NCI-H510A (cell line): ENCODE data around the gene ATAD3C.

ENCODE experiments used
- DNase-seq: peaks from one replicate; lab custom pipeline; 2025; lab: John Stamatoyannopoulos, UW

ATAD3C gene

DNA sequence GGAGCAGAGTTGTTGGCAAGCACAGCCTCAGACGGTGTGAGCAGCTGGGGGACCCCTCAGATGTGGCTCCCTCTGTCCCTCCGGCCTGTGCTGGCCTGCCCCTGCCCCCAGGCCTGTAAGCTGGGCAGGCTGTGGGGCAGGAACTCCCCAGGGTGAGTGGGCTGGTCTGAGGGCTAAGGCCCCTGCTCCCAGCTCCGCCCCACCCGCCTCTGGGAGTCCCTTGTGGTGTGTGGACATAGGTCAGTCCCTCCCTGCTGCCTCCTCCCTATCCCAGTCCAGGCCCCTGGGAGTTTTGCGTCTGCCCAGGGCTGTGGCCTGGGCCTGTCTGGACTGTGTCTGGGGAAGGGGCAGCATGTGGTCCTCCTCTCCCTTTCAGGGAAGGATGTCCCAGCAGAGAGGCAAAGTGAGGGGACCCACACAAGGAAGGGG is 17.6 kb upstream of the ATAD3C start:
- DNase-seq = peak; percentile 48

DNA sequence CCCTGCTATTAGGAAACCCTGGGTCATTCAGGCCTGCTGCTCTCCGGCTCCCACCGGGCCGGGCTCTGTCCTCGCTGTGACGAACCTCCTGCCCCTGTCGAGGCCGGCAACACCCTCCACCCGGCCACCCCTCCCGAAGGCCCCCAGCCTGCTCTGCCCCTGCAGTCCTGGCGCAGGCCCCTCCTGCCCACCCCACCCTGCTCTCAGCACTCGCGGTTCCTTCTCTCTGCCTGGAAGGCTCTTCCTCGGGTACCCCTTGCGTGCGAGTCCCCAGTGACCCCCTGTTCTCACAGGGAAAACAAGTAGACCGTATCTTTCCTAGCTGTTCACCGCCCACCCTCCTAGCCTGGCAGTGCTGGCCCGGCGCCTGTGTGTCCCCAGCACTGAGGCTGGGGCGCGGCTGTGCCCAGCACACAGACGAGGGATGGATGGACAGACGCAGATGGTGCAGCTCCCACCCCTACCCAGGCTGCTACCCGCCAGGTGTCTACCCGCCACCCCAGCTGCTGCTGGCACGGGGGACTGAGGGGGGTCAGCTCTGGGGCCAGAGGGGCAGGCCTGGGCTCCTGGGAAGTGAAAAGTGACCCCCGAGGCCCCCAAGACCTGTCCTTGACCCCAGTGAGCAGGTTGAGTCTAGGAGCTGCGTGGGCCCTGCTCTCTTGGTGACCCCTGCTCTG is 17.1 kb upstream of the ATAD3C start:
- DNase-seq = peak; percentile 67

DNA sequence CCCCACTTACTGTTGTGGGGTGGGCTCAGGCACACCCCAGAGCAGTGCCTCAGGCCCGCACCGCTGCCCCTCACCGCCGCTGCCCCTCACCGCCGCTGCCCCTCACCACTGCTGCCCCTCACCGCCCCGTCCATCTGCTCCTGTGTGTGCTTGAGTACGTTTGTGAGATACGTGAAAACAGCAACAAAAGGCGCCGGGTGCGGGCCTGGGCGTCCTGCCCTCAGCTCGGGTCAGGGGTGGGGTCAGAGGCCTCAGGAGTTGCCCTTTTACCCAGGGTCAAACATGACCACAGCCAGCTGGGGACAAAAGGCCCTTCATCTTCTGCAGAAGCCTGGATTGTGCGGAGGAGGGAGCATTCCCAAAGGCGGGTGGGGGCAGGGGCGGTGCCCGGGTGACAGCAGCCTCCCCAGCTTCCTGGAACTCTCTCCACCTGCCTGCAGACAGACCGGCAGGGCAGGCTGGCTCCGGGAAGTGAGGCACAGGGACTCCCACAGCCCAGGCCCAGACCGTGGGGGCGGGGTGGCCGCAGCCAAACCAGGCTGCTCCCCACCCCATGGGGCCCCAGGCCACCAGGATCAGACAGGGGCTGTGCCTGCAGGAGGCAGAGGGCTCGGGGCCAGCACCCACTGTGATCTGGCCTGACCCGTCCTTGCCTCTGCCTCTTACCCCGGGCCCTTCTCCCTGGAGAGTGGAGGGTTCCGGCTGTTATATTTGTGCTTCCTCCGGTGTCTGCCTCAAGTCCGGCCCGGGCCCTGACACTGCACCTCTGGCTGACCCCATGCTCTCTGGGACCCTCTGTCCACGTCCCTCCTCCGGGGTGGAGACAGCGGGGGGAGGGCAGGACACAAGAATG is 16.3 kb upstream of the ATAD3C start:
- peak; percentile 99 for DNase-seq

DNA sequence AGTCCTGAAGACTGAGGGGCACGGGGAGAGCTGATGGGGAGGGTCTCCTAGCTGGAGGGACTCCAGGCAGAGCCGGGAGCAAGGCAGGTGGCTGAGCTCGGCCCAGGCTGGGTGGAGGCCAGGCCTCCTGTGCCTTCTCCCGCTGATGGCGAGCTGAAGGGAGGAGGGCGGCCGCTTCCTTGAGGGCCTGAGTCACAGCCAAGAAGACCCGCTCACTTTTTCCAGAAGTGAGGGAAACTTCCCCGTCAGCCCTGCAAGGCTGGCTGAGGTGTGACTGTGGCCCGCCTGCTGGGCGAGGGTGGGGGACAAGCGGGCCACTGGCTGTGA is 15.7 kb upstream of the ATAD3C start:
- peak; percentile 54 for DNase-seq

DNA sequence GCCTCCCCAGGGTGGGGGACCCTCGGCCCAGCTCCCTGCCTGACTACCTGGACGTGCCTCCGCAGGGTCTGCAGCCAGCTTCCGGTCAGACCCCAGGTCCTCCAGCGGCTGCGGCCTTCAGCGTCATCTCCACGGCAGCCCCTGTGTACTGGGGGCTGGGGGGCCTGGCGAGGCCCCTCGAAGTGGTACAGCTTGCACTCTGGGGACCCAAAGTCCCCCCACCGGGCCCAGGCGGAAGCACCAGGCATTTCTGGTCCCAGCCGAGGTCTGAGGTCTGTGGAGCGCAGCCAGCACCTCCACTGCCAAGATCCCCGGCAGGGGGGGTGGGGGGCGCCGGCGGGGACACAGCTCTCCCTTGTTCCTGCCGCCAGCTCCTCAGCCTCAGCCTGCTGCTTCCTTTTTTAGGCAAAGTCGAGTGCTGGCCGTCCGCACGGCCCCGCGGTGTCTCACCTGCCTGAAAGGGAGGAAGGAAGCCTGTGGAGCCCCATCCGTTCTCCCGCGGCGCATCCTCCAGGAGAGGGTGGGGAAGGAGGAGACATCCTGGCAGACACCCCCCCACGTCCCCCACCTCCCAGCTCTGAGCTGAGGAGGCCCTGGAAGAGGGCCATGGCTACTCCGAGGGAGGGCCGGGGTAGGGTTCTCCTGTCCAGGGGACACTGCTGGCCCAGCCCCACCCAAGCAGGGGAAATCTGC is 15.2 kb upstream of the ATAD3C start:
- DNase-seq = peak; percentile 57

DNA sequence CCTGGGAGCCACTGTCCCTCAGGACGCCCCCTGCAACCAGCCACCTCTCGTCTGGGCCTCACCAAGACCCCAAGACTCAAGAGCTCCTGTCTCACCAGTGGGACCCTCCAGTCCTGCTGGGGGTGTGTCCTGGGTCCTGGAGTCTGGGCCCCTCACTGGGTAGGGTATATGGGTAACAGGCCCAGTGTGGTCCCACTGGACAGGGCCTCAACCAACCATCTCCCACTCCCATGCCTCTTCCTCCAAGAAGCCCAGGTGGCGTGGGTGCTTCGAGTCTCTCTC is 14.7 kb upstream of the ATAD3C start:
- DNase-seq = no peak

DNA sequence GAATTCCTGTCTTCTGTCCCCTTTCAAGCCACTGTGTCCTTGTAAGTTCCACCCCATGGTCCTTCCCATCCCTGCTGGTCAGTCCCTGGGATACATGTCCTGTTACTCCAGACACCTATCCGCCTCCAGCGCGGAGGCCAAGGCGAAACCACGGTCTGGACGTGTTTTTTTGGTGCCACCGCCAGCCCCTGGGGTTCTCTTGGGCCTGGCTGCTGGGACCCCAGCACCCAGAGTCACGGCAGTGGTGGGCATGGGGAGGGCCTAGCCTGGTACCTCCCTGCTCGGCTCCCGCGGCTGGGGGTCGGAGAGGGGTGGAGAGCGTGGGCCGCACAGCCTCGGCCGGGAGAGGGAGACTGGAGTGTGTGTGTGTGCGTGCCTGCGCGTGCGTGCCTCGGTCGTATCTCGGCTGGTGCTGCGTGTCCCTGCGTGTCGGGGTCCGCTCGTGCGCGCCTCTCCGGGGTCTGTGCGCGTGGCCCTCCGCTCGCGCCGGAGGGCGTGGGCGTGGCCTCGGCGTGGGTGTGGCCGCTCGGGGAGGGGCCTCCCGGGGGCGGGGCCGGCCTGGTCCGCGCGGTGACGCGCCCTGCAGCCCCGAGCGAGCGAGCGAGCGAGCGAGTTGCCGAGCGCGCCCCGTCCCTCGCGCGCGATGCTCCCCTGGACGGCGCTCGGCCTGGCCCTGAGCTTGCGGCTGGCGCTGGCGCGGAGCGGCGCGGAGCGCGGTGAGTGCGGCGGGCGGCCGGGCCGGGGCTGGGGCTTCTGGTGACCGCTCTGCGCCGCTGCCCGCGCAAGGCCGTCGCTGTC is 14.2 kb upstream of the ATAD3C start, which contains the start of gene VWA1:
Gene VWA1 (plus strand): TSS at position 585 of the 798 bp plus-strand sequence. CDS start 59 bp downstream, at position 644.
- DNase-seq = peak; percentile 95

DNA sequence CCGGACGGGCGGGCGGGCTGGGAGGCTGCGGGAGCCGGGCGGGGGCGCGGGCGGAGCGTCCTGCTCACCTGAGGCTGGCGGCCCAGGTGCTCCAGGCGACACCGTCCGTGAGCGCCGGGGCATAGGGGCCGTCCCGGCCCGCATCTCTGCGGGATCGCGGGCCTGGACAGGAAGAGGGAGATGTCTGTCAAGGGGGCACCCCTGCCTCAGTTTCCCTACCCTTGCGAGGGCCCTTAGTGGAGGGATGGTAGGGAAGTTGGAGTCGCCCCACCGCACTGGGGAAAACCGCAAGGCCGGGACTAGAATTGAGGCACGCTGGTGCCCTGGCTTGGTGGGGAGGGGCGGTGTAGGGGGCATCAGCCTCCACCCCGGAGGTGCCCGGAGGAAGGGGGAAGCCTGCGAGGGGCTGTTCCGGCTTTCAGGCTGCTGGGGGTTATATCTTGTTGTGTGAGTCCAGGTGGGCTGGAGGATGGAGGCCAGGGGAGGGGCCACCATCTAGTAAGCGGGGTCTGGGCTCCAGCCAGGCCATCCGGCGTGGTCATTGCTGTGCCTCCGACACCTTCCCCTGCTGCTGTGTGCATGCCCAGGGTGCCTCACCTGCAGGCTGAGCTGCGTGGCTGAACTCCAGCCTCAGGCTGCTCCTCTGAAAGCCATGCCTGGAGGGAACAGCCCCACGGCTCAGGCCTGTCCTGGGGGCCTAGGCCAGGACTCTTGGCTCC is 13.4 kb upstream of the ATAD3C start:
- DNase-seq = peak; percentile 90

DNA sequence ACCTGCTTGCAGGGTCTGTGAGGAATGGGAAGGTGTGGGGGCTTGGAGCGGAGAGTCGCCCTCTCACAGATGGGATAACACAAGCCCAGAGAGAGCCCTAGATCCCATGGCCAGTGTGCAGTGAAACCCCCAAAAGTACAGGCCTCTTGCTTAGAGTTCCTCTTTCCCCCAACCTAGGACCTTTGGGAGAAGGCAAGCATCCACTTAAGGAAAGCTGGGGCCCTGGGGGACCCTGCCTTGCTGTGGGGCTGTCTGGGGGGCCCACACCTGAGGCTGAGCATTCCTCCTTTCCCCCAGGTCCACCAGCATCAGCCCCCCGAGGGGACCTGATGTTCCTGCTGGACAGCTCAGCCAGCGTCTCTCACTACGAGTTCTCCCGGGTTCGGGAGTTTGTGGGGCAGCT is 12.9 kb upstream of the ATAD3C start:
- DNase-seq = no peak

DNA sequence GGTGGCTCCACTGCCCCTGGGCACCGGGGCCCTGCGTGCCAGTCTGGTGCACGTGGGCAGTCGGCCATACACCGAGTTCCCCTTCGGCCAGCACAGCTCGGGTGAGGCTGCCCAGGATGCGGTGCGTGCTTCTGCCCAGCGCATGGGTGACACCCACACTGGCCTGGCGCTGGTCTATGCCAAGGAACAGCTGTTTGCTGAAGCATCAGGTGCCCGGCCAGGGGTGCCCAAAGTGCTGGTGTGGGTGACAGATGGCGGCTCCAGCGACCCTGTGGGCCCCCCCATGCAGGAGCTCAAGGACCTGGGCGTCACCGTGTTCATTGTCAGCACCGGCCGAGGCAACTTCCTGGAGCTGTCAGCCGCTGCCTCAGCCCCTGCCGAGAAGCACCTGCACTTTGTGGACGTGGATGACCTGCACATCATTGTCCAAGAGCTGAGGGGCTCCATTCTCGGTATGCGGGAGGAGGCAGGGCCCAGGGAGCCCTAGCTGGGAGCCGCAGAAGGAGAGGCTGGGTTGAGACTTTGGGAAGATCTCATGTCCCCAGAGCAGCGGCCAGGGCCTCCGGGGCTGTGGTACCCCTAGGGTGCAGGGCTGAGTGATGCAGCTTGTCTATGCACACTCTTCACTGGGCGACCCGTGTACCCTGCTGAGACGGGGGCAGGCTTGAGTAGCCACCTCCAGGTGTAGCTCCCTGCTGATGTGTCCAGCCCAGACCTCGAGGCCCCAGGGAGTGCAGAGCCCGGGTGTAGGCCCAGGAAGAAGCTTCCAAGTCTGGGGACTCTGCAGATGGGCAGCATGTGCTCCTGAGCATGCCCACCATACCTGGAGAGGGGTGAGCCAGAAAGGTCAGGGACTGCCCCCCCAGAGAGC is 12.2 kb upstream of the ATAD3C start:
- no peak for DNase-seq

DNA sequence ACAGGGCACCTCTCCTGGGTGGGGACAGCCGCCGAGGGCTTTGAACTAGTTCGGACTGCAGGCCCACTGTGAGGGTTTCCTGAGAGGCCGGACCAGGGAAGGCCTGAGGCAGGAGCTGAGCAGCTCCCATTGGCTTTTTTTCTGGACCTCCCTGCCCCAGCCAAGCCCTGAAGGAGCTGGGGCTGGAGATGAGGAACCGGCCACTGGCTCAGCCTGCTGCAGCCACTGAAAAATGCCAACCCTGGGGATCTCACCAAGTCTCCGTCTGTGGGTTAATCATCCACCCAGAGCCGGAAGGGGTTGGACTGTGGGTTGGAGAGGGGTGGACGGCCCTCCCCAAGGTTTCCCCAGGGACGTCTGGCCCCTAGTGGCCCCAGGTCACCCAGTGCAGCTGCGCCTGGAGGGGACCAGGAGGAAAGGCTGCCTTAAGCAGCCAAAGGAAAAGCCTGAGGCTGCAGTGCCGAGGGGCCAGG is 11.5 kb upstream of the ATAD3C start:
- DNase-seq = no peak

DNA sequence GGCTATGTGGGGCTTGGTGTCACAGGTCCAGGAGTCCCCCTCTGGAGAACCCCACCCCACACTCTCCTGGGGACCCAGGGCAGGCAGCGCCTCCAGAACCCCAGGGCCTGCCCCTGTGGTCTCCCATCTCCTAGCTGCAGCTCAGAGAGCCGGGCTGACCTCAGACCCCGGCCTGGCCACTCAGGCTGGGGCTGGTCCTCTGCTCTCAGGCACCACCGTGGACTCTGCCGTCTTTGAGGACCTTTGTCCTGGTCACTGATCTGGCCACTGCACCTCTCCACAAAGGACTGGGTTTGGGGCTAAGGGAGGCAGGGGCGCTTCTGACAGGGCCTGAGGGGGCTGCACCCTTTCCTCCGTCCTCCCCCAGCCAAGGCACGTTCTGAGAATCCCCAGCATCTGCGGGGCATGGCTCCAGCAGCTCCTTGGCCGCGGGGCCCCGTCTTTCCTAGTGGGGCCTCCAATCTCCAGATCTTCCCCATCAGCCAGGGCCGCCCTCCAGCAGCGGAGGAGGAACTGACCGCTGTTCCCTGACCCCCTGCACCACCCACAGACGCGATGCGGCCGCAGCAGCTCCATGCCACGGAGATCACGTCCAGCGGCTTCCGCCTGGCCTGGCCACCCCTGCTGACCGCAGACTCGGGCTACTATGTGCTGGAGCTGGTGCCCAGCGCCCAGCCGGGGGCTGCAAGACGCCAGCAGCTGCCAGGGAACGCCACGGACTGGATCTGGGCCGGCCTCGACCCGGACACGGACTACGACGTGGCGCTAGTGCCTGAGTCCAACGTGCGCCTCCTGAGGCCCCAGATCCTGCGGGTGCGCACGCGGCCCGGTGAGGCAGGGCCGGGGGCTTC is 10.7 kb upstream of the ATAD3C start:
- DNase-seq = no peak

DNA sequence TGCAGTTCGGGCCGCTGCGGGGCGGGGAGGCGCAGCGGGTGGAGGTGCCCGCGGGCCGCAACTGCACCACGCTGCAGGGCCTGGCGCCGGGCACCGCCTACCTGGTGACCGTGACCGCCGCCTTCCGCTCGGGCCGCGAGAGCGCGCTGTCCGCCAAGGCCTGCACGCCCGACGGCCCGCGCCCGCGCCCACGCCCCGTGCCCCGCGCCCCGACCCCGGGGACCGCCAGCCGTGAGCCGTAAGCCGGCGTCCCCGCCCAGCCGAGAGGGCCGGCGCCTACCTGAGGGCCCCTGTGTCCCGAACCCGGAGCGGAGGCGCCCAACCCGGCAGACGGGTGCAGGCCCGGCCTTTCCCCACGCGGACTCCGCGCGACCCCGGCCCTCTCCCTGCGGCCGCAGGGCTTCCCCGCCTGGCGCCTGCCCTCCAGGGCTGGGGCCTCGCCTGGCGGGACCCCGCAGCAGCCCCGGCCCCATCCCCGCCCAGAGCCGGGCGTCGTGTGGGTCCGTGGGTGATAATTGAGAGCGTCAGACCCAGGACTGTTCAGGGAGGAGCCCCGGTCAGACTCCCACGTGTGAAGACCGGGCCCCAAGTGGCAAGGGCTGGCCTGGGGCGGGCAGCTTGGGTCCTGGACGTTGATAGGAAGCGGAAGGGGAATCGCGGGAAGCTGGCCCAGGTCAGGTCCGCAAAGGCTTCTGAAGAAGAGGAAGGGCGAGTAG is 9.8 kb upstream of the ATAD3C start:
- no peak for DNase-seq

DNA sequence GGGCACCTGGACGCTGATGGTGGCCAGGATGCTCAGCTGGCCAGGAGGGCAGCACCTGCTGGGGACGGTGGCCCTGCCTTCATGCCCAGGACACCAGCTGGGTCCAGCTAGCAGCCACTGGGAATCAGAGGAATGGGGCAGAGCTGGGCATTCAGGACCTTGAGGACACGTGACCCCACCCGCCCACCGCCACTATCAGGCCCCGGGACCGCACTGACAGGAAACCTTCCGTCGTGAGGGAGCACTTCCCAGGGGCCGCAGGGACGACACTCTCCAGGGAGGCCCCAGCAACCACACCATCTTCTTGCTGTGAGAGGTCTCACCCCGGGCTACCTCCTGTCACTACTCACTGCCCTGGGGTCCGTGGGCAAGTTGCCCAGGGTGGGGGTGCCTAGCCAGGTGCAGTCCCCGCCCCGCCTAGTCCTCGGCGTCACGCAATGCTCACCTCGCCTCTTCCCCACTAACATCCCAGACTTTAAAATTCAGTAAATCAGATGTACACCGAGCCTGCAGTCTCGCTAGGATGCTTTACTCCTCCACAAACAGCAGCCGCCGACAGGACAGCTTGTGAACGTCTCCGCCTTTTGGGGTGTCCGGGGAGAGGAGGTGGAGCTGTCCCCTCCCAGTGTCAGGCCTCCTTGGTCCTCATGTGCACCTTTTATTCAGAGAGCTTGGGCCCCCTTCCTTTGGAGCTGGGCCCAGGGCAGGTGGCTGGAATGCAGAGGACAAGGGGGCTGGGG is 9.1 kb upstream of the ATAD3C start:
- no peak for DNase-seq

DNA sequence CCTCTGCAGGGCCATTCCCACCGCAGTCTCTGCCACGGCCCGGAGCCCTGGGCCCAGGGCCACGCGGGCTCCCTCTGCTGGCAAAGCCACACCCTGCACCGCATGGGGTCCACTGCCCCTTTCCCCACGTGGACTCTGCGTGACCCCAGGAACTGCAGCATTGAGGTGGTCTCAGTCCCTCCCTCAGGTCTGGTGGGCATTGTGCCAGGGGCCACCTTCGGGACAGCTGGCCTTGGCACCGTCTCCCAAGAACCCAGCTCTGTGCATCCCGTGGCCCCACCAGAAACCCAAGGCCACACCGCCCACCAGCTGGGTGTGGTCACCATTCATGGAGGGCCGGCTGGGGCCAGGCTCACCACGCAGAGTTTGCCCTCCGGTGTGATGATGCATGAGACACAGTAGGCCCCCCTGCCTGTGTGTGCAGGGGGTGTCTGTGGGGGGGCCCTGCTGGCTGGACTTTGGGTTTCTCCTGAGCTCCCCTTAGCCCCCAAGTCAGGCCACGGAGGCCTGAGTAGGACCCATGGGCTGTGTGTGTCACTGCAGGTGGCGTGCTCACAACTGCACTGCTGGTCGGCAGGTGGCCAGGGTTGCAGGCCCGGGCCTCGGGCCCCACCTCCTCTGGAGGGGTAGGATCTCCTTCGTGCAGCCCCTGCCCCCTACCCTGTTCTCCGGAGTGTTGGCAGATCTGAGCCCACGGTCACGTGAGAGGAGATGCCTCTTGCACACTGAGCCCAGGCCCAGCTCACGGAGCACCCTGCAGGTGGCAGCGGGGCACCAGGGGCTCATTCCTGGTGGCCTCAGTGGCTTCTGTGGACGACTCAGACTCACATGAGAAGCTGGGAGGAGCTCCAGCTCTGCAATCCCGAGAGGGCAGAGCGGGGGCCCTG is 8.2 kb upstream of the ATAD3C start:
- DNase-seq = peak; percentile 48

DNA sequence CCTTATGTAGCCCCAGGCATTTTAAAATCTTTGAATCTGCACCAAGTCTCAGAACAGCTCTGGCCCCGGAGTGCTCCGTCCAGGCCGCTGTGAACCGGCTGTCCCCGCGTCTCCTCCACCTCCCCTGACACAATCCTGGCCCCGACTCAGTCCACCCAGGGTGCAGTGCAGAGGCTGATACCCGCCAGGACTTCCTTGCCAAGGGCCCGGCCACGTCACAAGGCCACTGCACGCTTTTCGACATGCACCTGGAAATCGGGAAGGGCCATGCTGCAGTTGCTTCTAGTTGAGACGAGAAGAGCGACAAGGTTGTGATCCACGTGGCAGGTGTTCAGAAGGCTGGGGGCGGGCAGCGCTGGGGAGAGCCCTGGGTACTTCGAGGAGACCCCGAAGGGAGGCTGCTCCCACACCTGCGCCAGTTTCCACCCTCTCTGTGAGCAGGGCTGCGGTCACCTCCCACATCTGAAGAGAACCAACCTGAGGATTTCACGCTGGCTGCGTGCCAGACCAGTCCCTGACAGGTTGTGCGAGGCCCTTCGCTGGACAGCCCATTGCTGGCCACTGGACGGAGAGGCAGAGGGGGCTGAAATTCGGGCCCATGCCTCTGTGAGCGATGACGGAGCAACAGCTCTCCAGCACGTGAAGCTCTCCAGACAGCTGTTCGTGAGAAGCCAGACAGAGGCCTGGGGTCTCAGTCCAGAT is 7.3 kb upstream of the ATAD3C start:
- DNase-seq = no peak
